ENCODE results near the gene SYNJ2BP.

DNA sequence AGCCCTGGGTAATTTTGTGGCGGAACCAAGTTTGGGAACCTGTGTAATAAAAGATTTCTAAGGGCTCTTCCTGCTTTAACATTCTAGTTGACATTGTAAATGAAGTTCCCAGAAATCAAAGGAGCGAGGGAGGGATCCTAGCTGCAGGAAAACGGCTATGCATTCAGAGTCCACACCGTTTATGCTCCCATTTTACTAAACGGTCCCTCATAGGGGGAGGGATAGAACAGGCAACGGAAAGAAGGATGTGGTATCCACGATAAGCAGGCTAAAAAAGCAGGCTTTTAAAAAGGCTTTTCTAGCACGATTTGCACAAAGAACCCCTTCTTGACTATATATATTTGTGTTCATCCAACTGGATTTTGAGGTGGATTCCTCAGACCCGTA lies 559 bp downstream of the SYNJ2BP start:
- TF ChIP-seq EZH2phosphoT487 (IDR thresholded peaks at IDR 0.05) = no peak
- TF ChIP-seq, protein P1, sequence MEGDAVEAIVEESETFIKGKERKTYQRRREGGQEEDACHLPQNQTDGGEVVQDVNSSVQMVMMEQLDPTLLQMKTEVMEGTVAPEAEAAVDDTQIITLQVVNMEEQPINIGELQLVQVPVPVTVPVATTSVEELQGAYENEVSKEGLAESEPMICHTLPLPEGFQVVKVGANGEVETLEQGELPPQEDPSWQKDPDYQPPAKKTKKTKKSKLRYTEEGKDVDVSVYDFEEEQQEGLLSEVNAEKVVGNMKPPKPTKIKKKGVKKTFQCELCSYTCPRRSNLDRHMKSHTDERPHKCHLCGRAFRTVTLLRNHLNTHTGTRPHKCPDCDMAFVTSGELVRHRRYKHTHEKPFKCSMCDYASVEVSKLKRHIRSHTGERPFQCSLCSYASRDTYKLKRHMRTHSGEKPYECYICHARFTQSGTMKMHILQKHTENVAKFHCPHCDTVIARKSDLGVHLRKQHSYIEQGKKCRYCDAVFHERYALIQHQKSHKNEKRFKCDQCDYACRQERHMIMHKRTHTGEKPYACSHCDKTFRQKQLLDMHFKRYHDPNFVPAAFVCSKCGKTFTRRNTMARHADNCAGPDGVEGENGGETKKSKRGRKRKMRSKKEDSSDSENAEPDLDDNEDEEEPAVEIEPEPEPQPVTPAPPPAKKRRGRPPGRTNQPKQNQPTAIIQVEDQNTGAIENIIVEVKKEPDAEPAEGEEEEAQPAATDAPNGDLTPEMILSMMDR (IDR thresholded peaks at IDR 0.05) = no peak
- no peak for TF ChIP-seq EZH2 (IDR thresholded peaks at IDR 0.05)
